IMR-90 (cell line): ENCODE data around the gene ST6GALNAC3. TPM values are rescaled to one million over a fixed set of nuclear protein-coding genes. Genes with fewer than 3 reads are reported as not detected.

Experiments
- ATAC-seq: fragments of 200-7000 bp; cut with Tn5 transposase; 2 replicates; pipeline ENCODE4 v1.9.1; 2020; ENCODE audit warnings: low read depth, mild to moderate bottlenecking, moderate library complexity
- BruUV-seq: library from RNA; stranded (reverse); fragments of 400-500 nt; replicated peaks from 2 replicates; lab custom pipeline; 2021; lab: Mats Ljungman, UMichigan
- CTCF ChIA-PET: fragments of 300-600 bp; formaldehyde crosslinking; extraction: SDS; loops from one replicate; lab custom pipeline; 2021; ENCODE audit warnings: antibody characterized with exemption; lab: Yijun Ruan, JAX
- POLR2A ChIA-PET: fragments of 300-600 bp; sonication (Branson Sonifier 250); formaldehyde crosslinking; loops from one replicate; lab custom pipeline; 2022; ENCODE audit warnings: antibody characterized with exemption; ENCODE audit not compliant: unreplicated experiment; lab: Charles Lee
- DNase-seq: peaks from one replicate; pipeline ENCODE4 v3.0.0; 2013
- H2AFZ ChIP-seq: replicated peaks from 2 replicates; pipeline ENCODE3; 2013; ENCODE audit warnings: low read length, mild to moderate bottlenecking; ENCODE audit not compliant: poor library complexity
- H2AK5ac ChIP-seq: 2 replicates; pipeline ENCODE4 v1.6.1; 2013; ENCODE audit warnings: low read depth, low read length, inconsistent platforms
- H2AK9ac ChIP-seq: replicated peaks from 2 replicates; pipeline ENCODE3; 2013; ENCODE audit warnings: mild to moderate bottlenecking, low read depth, low read length, moderate library complexity; ENCODE audit not compliant: poor library complexity
- H2BK120ac ChIP-seq: 2 replicates; pipeline ENCODE4 v1.6.1; 2013; ENCODE audit warnings: low read depth, low read length, inconsistent platforms
- H2BK15ac ChIP-seq: 3 replicates; pipeline ENCODE4 v1.6.1; 2013; ENCODE audit warnings: low read depth, low read length, inconsistent platforms
- H2BK20ac ChIP-seq: 2 replicates; pipeline ENCODE4 v1.6.1; 2013; ENCODE audit warnings: low read depth, mild to moderate bottlenecking, inconsistent platforms, low read length, moderate library complexity
- H2BK5ac ChIP-seq: 2 replicates; pipeline ENCODE4 v1.6.1; 2013; ENCODE audit warnings: mild to moderate bottlenecking, low read depth, low read length, inconsistent platforms; ENCODE audit not compliant: poor library complexity, severe bottlenecking
- H3K14ac ChIP-seq: replicated peaks from 2 replicates; pipeline ENCODE4 v1.6.1; 2013; ENCODE audit warnings: low read depth, low read length, inconsistent platforms
- H3K18ac ChIP-seq: 2 replicates; pipeline ENCODE4 v1.6.1; 2013; ENCODE audit warnings: low read depth, low read length, control low read depth
- H3K23ac ChIP-seq: 2 replicates; pipeline ENCODE4 v1.6.1; 2013; ENCODE audit warnings: low read depth, low read length, inconsistent platforms
- H3K27ac ChIP-seq: 2 replicates; pipeline ENCODE4 v1.5.1; 2013; ENCODE audit warnings: mild to moderate bottlenecking, control low read depth, low read length; ENCODE audit not compliant: insufficient read depth
- H3K27me3 ChIP-seq: 2 replicates; pipeline ENCODE4 v1.6.1; 2013; ENCODE audit warnings: low read length; ENCODE audit not compliant: control insufficient read depth, insufficient read depth
- H3K36me3 ChIP-seq: 2 replicates; pipeline ENCODE4 v1.6.1; 2013; ENCODE audit warnings: low read length, mixed read lengths; ENCODE audit not compliant: control insufficient read depth, insufficient read depth
- H3K4ac ChIP-seq: 2 replicates; pipeline ENCODE4 v1.6.1; 2013; ENCODE audit warnings: low read depth, low read length, inconsistent platforms
- H3K4me1 ChIP-seq: 2 replicates; pipeline ENCODE4 v1.6.1; 2013; ENCODE audit warnings: low read length, mixed read lengths; ENCODE audit not compliant: control insufficient read depth, insufficient read depth
- H3K4me2 ChIP-seq: 2 replicates; pipeline ENCODE4 v1.6.1; 2013; ENCODE audit warnings: low read depth, mild to moderate bottlenecking, control low read depth, low read length, moderate library complexity
- H3K4me3 ChIP-seq: 2 replicates; pipeline ENCODE4 v1.5.1; 2013; ENCODE audit warnings: low read depth, mild to moderate bottlenecking, control low read depth, low read length, moderate library complexity; ENCODE audit not compliant: insufficient read depth
- H3K56ac ChIP-seq: 2 replicates; pipeline ENCODE4 v1.6.1; 2013; ENCODE audit warnings: low read length, inconsistent platforms; ENCODE audit not compliant: insufficient read depth; ENCODE audit errors: extremely low read depth
- H3K79me1 ChIP-seq, 2 experiments: 2 replicates each; pipeline ENCODE4 v1.6.1; 2013; ENCODE audit warnings: low read length in 2 of 2, inconsistent platforms in 1 of 2, low read depth in 1 of 2
- H3K9ac ChIP-seq: 2 replicates; pipeline ENCODE4 v1.6.1; 2013; ENCODE audit warnings: low read depth, low read length, control low read depth
- H3K9me1 ChIP-seq: 2 replicates; pipeline ENCODE4 v1.6.1; 2013; ENCODE audit warnings: low read length, inconsistent platforms; ENCODE audit not compliant: insufficient read depth
- H3K9me3 ChIP-seq: 2 replicates; pipeline ENCODE4 v1.6.1; 2013; ENCODE audit warnings: low read length; ENCODE audit not compliant: control insufficient read depth, insufficient read depth
- H4K20me1 ChIP-seq: 2 replicates; pipeline ENCODE4 v1.6.1; 2013; ENCODE audit warnings: low read length, inconsistent platforms; ENCODE audit not compliant: insufficient read depth
- H4K5ac ChIP-seq: 2 replicates; pipeline ENCODE4 v1.6.1; 2013; ENCODE audit warnings: mild to moderate bottlenecking, low read depth, low read length, control low read depth
- H4K8ac ChIP-seq, 2 experiments: 2 replicates each; pipeline ENCODE4 v1.6.1; 2013; ENCODE audit warnings: low read depth in 2 of 2, low read length in 2 of 2, control low read depth in 1 of 2, inconsistent platforms in 1 of 2
- H4K91ac ChIP-seq: 2 replicates; pipeline ENCODE4 v1.6.1; 2013; ENCODE audit warnings: low read depth, low read length, inconsistent platforms; ENCODE audit not compliant: insufficient read depth
- BHLHE40 ChIP-seq: fragments of 150-350 bp; IDR thresholded peaks from 2 replicates; pipeline ENCODE4 v1.6.1; 2016; ENCODE audit warnings: mild to moderate bottlenecking, low read depth, low read length
- CEBPB ChIP-seq: IDR thresholded peaks from 2 replicates; pipeline ENCODE4 v1.6.1; 2012; ENCODE audit warnings: low read depth, low read length, improper control_type of control experiment
- CHD1 ChIP-seq: IDR thresholded peaks from 2 replicates; pipeline ENCODE4 v1.6.1; 2012; ENCODE audit warnings: low read depth, low read length, improper control_type of control experiment
- CTCF ChIP-seq: conservative IDR thresholded peaks from 2 replicates; pipeline ENCODE4 v1.5.1; 2012; ENCODE audit warnings: mild to moderate bottlenecking, low read depth, low read length, improper control_type of control experiment
- ELK1 ChIP-seq: fragments of 150-350 bp; IDR thresholded peaks from 2 replicates; pipeline ENCODE4 v1.6.1; 2016; ENCODE audit warnings: low read depth, mild to moderate bottlenecking, low read length, moderate library complexity, borderline replicate concordance
- FOS ChIP-seq: fragments of 150-350 bp; IDR thresholded peaks from 2 replicates; pipeline ENCODE4 v1.6.1; 2016; ENCODE audit warnings: low read depth, low read length
- MAFK ChIP-seq: IDR thresholded peaks from 2 replicates; pipeline ENCODE4 v1.6.1; 2012; ENCODE audit warnings: low read depth, low read length, improper control_type of control experiment
- MAZ ChIP-seq: IDR thresholded peaks from 2 replicates; pipeline ENCODE4 v1.6.1; 2012; ENCODE audit warnings: low read depth, mild to moderate bottlenecking, low read length, improper control_type of control experiment, moderate library complexity, borderline replicate concordance
- MXI1 ChIP-seq: IDR thresholded peaks from 2 replicates; pipeline ENCODE4 v1.6.1; 2012; ENCODE audit warnings: low read depth, mild to moderate bottlenecking, low read length, moderate library complexity, borderline replicate concordance
- NFE2L2 ChIP-seq: fragments of 150-350 bp; IDR thresholded peaks from 2 replicates; pipeline ENCODE4 v1.6.1; 2016; ENCODE audit warnings: low read depth, mild to moderate bottlenecking, low read length
- POLR2A ChIP-seq: IDR thresholded peaks from 2 replicates; pipeline ENCODE4 v1.6.1; 2012; ENCODE audit warnings: mild to moderate bottlenecking, low read depth, low read length
- RAD21 ChIP-seq: IDR thresholded peaks from 2 replicates; pipeline ENCODE4 v1.6.1; 2012; ENCODE audit warnings: low read length, improper control_type of control experiment
- RCOR1 ChIP-seq: IDR thresholded peaks from 2 replicates; pipeline ENCODE4 v1.6.1; 2012; ENCODE audit warnings: mild to moderate bottlenecking, low read length, improper control_type of control experiment; ENCODE audit not compliant: insufficient replicate concordance
- RFX5 ChIP-seq: IDR thresholded peaks from 2 replicates; pipeline ENCODE4 v1.8.0; 2012; ENCODE audit warnings: low read depth, mild to moderate bottlenecking, low read length, moderate library complexity
- WGBS, 2 experiments: methylation state at CpG; one replicate each; pipeline versions ENCODE4 v1.1.5 to v1.1.7; 2013; ENCODE audit warnings: missing lambda C conversion rate in 2 of 2; ENCODE audit not compliant: insufficient read length in 1 of 2; ENCODE audit errors: extremely low coverage in 2 of 2; 5-methylcytosine and 5-hydroxymethylcytosine counted together
- dilution Hi-C: fragments of 300-500 bp; cut with HindIII; formaldehyde crosslinking; loops from one replicate; pipeline ENCODE4 v1.14.3; 2018; ENCODE audit warnings: low sequenced_read_pairs; ENCODE audit not compliant: unreplicated experiment
- in situ Hi-C: fragments of 300-500 bp; cut with MboI; formaldehyde crosslinking; loops from 3 replicates; pipeline ENCODE4 v1.14.3; 2019; ENCODE audit warnings: low sequenced_read_pairs, inconsistent platforms, mixed read lengths
- intact Hi-C: fragments of 100-400 bp; cut with micrococcal nuclease; formaldehyde crosslinking; loops from 2 replicates; pipeline ENCODE4 v1.10.0; 2022
- polyA plus RNA-seq, 3 experiments: library from polyadenylated mRNA; depleted of rRNA; stranded (reverse); fragments of >200 nt; gene quantifications; 2 replicates each; pipeline ENCODE4 v1.2.3, GENCODE V29; 2012; ENCODE audit warnings: low replicate concordance in 1 of 3
- total RNA-seq: library from RNA; depleted of rRNA; stranded (reverse); fragments of >200 nt; gene quantifications from 2 replicates; pipeline ENCODE4 v1.2.3, GENCODE V29; 2012

Gene ST6GALNAC3
- total and polyA plus RNA-seq, 2 of the 4 experiments (the other 2 are of a cell fraction), result 0.65 to 1.3 TPM

GRCh38 chr1:76659171-76659940 is 584.8 kb downstream of the ST6GALNAC3 start:
- Histone ChIP-seq H2BK20ac (no peak overlapping the region), H3K27ac (no peak overlapping the region), H4K20me1 (no peaks in the 10 kb centered on the region), H3K14ac (no peak overlapping the region), H2BK15ac (no peak overlapping the region), H3K4me2 (no peak overlapping the region), H2AK9ac (no peak overlapping the region), H2AK5ac (no peak overlapping the region), H4K91ac (no peak overlapping the region), H3K56ac (no peak overlapping the region), H3K4me1 (no peaks in the 10 kb centered on the region), H2BK120ac (no peak overlapping the region), H3K27me3 (no peaks in the 10 kb centered on the region), H3K36me3 (no peaks in the 10 kb centered on the region), H3K9me3 (no peaks in the 10 kb centered on the region), H2AFZ (no peak overlapping the region), H3K23ac (no peak overlapping the region), H3K4me3 (no peak overlapping the region), H4K8ac (no peak overlapping the region), H2BK5ac (no peak overlapping the region), H3K9me1 (no peaks in the 10 kb centered on the region), H3K9ac (no peak overlapping the region), H3K18ac (no peak overlapping the region), H3K79me1 (no peaks in the 10 kb centered on the region), H4K5ac (no peak overlapping the region), H3K4ac (no peak overlapping the region)
- ChIA-PET CTCF (no interaction called here), POLR2A (no interaction called here)
- no peak for DNase-seq
- no peak for ATAC-seq
- dilution Hi-C loops, result no loop called here
- no peak for TF ChIP-seq MXI1
- no peak for TF ChIP-seq MAZ
- TF ChIP-seq RFX5, result no peak
- no peak for TF ChIP-seq CEBPB
- no peak for TF ChIP-seq CHD1
- TF ChIP-seq MAFK, result no peak
- no peak for TF ChIP-seq POLR2A
- no peak for TF ChIP-seq ELK1
- no peak for TF ChIP-seq FOS
- TF ChIP-seq BHLHE40, result no peak
- no peak for TF ChIP-seq CTCF
- TF ChIP-seq NFE2L2, result no peak
- no peak for TF ChIP-seq RCOR1
- TF ChIP-seq RAD21, result no peak
- no CpG with 5 or more reads among the region's 4 CpGs for WGBS, 2 experiments
- BruUV-seq, result no TSS peak
- in situ Hi-C loops, result no loop called here
- intact Hi-C loops, result no loop called here
